NCI-H1694 treated with DMSO at 0.1 percent for 48 hours (cell line): ENCODE data around the gene SLC25A23.
"Not testable (repeated sequence)": the region's sequence is repeated elsewhere in the genome, so short reads cannot be mapped to it uniquely, and the experiment has no call there.

Experiments
- DNase-seq: peaks from one replicate; lab custom pipeline; 2025; lab: John Stamatoyannopoulos, UW

The SLC25A23 gene

DNA sequence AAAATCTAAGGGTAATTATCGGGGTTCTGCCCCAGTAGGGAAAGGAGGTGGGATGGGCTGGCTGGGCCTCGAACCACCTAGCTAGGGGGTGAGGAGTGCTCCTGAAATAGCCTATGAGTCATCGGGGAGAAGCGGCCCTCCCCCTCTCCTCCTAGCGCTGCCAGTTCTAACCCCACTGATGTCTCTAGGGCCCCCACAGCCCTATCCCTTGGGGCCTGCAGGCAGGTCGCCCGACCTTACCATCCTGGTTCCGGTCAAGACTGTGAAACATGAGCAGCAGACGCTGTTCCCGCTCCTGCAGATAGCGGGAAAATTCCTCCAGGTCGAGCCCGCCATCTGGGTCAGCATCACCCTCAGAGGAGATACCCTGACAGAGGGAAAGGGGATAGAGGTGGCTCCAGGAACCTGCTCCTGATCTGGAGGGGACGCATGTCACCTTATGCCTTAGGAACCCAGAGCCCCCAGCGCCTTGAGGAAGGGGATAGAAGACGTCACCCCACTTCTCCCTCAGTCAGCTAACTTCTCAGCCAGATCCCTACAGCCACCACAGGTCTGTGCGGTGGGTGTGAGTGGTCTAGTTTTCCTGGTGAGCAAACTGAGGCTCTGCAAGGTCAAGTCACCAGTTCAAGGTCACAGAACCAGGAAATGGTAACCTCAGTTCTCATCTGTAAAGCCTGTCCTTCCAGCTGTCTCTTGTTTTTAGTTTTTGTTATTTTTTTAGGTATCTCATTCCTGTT is 1.5 kb downstream of the SLC25A23 start:
- DNase-seq = no peak

DNA sequence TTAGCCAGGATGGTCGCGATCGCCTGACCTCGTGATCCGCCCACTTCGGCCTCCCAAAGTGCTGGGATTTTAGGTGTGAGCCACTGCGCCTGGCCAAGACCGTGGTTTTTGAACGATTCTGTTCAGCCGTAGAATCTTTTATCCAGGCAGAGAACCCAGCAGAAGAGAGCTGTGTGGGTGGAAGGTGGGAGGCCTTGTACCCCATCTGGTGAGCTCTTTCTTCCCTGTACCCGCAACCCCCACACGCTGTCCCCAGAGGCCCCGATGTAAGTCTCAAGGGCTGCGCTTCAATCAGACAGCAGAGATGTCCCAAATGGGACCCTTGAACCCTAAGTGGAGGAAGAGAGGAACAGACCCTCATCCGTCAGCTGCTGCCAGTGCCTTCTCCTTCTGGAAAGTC is 3.7 kb downstream of the SLC25A23 start:
- DNase-seq = no peak

DNA sequence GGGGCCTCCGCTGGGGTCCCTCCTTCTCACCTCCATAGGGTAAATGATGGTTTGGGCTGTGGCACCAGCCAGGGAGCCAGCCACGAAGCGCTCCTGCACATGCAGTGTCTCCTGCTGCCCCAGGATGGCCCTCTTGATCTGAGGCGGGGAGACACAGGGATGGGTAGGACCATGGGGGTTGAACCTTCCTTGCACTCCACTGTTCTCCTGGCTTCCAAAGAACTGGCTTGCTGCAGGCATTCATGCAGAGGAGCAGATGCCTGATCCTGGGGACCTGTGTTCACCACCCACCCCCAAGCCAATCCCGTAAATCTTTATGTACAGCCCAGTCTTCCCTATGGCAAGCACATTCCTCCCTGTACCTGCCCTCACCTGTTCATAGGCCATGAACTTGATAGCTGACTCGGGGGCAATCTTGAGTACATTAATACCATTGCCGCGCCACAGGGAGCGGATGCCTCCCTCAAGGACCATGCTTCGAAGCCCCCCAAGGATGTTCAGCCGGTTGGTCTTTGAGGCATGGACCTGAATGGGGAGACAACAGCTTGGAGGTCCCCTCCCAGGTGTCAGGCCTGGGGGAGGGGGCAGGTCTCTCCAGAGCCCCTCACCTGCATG is 5.5 kb downstream of the SLC25A23 start:
- DNase-seq = no peak

DNA sequence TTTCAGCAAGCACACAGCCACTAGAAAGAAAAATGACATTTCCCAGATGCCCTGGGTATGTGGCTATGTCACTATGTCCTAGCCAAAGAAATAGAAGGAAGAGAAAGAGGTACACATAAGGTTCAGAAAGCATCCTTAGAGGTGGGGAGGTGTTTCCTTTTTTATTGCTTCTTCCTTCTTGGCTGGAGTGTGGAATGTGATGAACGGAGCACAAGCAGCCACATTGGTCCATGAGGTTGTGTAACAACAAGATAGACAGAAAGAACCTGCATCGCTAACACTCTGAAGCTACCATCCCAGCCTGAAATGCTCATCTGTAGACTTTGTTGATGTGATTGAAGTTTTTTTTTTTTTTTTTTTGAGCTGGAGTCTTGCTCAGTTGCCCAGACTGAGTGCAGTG is 6.7 kb downstream of the SLC25A23 start:
- DNase-seq = no peak

DNA sequence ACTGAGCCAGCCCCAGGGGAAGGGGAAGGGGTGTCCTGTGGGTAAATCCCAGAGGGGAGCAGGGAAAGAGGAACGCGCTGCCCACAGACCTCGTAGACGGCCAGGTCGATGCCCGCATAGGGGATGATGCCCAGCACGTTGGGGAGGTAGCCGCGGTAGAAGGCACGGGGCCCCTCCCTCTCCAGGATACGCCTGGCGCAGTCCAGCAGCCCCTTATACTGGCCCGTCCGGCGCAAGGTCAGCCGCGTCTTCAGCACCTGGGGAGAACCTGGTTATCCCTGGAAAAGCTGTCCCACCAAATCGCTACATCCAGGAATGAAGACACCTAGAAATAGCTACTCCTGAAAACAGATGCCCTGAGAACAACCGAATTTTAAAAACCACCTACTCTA is 7.4 kb downstream of the SLC25A23 start:
- no peak for DNase-seq

DNA sequence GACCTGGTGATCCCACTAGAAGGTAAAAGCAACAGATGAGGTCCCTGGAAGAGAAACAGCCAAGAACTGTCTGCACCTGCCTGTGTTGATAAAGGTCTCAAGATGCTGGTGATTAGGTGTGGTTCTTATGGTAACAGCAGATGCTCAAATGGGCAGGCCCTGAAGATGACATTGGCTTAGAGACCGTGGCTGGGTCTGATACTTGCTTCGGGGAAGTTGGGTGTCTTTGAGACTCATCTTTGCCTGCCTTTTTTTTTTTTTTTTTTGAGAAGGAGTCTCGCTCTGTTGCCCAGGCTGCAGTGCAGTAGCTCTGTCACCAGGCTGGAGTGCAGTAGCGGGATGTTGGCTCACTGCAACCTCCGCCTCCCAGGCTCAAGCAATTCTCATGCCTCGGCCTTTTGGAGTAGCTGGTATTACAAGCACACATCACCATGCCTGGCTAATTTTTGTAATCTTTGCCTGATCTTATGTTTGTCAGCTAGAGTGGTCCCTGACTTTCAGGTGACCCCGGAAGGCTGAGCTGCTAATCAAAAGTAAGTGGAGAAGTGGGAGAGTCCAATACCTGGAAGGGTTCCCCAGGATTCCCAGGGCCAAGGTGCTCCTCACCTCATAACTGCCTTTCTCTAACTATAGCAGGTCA is 7.9 kb downstream of the SLC25A23 start:
- no peak for DNase-seq

DNA sequence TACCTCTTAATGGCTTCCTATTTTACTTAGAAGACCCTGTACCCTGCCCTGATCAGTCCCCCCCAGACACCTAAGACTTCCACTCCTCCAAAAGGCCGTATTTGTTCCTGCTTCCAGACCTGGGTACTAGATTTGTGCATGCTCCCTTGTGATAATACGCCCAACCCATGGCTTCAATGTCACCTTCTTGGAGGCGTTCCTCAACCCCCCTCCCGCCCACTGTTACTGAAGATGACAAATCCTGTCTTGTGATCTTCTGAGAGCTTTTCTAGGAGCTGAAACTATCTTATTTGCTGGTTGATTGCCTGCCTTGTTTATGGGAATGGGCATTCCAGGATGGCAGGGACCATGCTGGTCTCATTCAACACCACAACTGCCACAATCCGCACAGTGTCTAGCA is 9.4 kb downstream of the SLC25A23 start:
- no peak for DNase-seq

DNA sequence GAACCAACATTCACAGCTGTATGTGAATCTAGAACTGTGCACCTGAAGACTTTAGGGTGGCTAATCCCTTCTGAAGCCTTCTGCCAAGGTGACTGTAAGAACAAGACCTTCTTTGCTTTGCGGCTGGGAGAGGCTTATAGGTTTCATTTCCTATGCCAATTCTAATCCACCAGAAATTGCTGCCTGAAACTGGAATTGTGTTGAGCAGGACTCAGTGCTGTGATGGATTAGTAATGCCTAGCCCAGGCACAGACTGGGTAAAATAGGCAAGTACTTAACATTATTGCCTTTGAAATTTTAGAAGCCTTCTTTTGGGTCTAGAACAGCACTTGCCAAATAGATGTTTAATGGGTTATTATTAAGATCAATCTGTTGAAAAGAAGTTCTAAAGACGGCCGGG is 11.5 kb downstream of the SLC25A23 start:
- DNase-seq = no peak

DNA sequence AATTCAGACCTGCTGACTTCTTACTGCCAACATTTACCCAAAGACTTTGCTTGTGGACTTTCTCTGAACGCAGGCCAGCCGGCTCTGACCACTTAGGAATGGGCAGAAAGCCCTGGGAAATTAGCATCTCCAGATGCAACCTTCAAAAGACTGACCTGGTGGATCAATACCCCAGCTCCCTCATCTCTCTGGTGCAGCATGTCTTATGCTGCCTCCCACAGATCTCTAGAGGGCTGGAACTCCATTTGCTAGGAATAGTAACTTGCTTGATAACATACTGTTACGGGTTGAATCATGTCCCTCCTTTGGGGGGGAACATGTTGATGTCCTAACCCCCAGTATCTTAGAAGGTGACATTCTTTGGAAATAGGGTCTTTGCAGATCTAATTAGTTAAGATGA is 13.1 kb downstream of the SLC25A23 start:
- no peak for DNase-seq

DNA sequence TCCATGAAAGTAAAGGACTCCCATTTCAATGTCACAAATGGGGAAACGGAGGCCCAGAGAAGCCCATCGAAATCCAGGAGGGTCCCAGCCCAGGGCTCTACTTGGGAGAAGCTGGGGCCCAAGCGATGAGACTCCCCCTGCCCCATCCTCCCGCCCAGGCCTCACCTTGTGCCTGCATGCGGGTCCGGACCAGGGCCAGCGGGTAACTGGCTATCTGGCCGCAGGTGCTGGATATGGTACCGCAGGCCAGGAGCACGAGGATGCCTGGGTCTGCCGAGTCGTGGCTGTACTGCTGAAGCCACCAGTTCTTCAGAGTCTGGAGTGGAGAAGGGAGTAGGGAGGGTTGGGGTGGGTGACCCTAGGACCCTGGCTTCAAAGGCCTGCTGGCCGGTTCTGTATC is 15.6 kb downstream of the SLC25A23 start:
- no peak for DNase-seq

DNA sequence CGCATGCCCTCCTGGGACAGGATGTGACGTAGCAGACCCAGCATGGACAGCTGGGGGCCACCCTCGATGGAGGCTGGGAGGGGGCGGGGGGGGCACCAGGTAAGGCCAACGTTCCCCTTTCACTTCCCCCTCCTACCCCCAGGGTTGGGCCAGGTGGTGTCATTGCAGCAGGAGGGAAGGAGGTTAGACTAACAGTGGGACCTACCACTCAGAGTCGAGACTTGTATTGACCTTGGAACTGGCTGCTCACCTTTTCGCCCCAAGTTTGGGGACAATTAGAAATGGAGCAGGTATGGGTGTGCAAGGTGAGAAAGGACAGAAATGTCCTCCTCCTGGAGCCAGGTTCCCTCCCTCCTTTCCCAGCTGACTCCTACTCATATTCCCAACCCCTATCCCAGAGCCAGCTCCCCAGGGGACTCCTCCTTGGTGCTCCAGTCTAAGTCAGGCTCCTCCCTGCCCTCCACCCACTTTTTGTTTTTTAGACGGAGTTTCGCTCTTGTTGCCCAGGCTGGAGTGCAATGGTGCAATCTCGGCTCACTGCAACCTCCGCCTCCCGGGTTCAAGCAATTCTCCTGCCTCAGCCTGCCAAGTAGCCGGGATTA is 17.4 kb downstream of the SLC25A23 start:
- no peak for DNase-seq

DNA sequence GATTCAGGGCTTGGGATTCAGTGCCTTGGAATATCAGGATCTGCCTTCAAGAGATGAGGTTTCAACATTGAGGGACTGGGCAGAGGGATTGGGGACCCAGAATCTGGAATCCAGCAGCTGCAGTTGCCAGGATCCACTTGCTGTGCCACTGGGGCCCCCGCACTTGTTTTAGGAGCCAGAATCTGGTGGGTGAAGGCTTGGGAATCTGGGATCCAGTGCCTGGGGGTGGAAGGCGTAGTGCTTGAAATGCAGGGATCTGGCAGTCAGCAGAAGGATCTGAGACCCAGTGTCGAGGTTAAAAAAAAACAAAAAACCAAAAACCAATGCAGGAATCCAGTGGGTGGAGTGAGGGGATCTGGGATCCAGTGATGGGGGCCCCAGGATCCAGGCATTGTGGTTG is 18.7 kb downstream of the SLC25A23 start:
- no peak for DNase-seq

DNA sequence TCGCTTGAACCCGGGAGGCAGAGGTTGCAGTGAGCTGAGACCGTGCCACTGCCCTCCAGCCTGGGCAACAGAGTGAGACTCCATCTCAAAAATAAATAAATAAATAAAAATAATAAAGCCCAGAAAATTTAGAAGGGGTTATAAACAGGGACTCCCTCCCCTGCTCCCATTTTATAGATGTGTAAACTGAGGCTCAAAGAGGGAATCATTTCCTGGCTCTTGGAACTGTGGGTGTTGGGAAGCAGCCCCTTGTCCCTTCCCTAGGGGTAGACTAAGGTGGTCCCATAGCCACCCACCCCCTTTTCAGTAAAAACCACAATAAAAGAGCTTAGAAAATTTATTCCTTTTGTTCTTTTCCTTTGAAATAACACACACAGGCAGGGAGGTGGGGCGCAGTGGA is 19.8 kb downstream of the SLC25A23 start:
- DNase-seq = no peak

DNA sequence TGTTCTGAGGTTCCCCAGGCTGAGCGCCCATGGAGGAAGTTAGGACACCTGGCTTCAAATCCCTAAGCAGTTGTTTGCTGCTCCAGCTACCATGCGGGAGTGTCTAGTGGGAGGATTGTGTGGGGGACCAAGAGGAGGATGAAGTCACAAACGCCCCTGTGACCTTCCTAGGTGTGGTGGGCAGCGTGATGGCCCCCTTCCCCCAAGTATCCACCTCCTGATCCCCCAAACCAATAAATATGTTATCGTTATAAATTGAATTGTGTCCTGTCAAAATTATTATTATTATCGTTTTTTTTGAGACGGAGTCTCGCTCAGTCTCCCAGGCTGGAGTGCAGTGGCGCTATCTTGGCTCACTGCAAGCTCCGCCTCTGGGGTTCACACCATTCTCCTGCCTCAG is 25.9 kb downstream of the SLC25A23 start, which contains the start of gene SLC25A41:
Gene SLC25A41, minus strand, starts transcription at position 101 of the 400 bp plus-strand sequence. Its CDS starts 70 bp downstream, at position 31.
- no peak for DNase-seq

DNA sequence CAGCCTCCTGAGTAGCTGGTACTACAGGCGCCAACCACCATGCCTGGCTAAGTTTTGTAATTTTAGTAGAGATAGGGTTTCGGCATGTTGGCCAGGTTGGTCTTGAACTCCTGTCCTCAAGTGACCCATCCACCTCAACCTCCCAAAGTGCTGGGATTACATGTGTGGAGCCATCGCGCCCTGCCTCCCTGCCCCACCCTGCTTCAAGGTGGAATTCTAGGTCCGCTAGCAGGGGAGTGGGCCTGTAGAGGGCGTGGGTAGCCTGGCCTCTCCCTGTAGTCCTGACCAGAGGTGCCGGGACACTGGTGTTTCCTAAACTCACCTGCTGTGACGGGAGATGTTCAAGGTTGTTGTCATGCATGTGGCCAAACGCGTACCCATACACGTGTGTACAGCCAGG is 26.4 kb downstream of the SLC25A23 start:
- no peak for DNase-seq

DNA sequence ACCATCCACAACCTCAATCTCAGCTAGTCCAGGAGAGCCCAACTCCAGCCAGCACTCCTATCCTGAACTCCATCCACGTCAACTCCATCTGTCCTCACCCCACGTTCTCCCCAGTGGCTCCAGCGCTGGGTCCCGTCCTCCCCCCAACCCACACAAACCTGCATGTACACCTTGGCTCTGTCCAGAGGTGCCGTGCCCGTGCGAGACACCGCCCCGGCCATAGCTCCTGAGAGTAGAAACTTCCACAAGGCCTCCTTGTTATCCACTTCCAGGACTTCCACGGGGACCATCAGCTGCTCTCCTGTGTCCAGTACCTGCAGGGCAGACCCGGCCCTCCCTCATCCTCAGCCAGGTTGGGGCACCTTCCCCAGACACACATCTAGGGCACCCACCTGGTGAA is 27.7 kb downstream of the SLC25A23 start:
- DNase-seq = no peak

DNA sequence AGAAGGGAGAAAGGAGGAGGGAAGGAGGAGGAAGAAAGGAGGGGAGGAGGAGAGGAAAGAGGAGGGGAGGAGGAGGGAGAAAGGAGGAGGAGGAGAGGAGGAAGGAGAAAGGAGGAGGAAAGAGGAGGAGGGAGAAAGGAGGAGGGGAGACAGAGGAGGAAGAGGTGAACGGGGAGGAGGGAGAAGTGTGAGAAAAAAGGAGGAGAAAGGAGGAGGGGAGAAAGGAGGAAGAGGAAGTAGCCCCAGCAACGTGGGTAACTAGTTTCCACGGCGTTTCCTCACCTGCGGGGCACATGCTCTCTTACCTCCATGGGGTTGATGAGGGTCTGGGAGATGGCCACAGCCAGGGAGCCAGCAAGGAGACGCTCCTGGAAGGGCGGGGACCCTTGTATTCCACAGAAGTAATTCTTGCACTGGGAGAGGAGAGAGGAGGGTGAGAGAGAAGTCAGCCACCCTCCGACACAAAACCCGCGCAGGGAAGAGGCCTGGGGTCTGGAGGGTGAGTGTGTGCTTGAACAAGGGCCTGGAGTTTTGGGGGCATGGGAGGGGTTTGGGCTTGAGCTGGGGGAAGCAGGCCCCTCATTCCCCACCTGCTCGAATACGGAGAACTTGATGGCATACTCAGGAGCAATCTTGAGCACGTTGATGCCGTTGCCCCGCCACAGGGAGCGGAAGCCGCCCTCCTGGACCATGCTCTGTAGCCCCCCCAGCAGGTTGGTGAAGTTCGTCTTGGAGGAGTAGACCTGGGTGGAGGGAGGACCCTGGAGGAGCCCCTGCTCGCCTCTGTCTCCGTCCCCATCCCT is 30.0 kb downstream of the SLC25A23 start:
- DNase-seq = no peak

DNA sequence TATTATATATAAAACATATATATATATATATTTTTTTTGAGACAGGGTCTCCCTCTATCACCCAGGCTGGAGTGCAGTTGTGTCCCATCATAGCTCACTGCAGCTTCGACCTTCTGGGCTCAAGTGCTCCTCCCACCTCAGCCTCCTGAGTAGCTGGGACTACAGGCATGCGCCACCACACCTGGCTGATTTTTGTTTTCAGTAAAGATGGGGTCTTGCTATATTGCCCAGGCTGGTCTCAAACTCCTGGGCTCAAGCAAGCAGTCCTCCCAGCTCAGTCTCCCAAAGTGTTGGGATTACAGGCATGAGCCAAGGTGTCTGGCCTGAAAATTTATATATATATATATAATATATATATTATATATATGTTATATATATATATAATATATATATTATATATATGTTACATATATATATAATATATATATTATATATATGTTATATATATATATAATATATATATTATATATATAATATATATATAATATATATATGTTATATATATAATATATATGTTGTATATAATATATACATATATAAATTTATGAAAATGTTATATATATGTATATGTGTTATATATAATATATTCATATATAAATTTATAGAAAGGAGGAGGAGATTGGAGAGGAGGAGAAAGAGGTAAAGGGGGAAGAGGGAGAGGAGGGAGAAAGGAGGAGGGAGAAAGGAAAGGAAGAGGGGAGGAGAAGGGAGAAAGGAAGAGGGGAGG is 30.7 kb downstream of the SLC25A23 start:
- DNase-seq = not testable (repeated sequence)

DNA sequence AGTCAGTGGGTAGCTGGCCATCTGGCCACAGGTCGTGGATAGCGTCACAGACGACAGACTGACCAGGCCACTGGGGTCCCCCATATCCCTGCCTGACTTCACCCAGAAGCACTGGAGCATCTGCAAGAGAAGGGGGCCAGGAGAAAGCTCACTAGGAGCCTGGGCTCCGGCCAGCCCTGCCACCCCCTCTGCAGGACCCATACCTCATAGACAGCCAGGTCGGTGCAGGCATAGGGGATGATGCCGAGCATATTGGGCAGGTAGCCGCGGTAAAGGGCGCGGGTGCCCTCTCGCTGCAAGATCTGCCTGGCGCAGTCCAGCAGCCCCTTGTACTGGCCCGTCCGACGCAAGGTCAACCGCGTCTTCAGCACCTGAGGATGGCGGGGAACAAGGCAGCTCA is 32.5 kb downstream of the SLC25A23 start:
- DNase-seq = no peak

DNA sequence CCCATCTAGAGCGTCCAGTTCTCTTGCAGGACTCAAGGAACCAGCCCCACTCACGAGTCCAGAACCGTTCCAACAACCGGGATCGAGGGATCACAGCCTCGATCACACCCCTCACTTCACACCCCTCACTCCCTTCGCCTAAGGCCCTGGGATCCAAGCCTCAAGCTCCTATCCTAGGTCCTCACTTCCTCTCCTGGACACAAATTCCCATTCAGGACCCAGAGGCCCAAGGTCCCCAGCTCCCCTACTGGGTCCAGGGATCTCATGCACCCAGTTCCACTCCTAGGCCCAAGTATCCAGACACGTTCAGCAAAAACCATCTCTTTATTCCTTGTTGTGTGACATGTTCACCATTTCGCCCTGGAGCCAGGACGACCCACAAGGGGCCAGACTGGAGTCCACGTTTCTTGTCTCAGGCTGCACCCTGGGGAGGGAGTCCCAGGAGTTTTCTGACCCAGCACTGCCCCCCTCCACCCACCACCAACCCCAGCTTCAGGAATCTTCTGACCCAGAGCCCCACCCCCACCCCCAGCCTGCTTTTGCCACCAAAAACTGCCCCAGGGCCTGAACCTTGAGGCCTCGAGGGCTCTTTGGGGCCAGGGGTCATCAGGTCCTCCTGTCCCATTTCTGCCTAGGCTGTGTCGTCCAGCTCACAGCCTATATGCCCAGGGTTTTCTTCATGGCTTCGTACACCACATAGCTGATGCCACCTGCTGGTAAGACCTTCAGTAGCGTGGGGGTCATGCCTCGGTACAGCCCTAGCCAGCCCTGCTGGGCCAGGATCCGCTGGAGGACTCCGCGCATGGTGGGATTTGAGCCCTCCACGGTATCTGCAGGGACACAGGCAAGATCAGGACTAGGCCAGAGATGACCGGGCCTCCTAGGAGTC is 33.6 kb downstream of the SLC25A23 start:
- DNase-seq = no peak
